GM13977 (cell line): ENCODE results near the gene PACC1.
A peak's percentile ranks its signal among the peaks of the same experiment; 100 is the strongest.
"Not testable (repeated sequence)": the region's sequence is repeated elsewhere in the genome, so short reads cannot be mapped to it uniquely, and the experiment has no call there.

Experiments
- DNase-seq: peaks from one replicate; pipeline ENCODE4 v3.0.0; 2012; ENCODE audit warnings: low spot score
- CTCF ChIP-seq: IDR thresholded peaks from 2 replicates; pipeline ENCODE4 v1.5.1; 2012; ENCODE audit warnings: mild to moderate bottlenecking, control low read depth; ENCODE audit not compliant: insufficient read depth; ENCODE audit errors: extremely low read depth, missing control alignments
- in situ Hi-C: fragments of 300-500 bp; cut with MboI; formaldehyde crosslinking; loops from one replicate; pipeline ENCODE4 v1.12.0; 2022; ENCODE audit warnings: low sequenced_read_pairs, low pct_unique_long_range_greater_than_20kb, mixed read lengths, inconsistent platforms; ENCODE audit not compliant: unreplicated experiment

The PACC1 gene

GRCh38 chr1:212323066-212323465, 91.6 kb downstream of the PACC1 start:
- in situ Hi-C loops: no loop called here
- DNase-seq: no peak
- TF ChIP-seq CTCF: no peak

GRCh38 chr1:212321031-212321430, 93.7 kb downstream of the PACC1 start:
- DNase-seq, in situ Hi-C loops: not testable (repeated sequence)

GRCh38 chr1:212317916-212318315, 96.8 kb downstream of the PACC1 start:
- in situ Hi-C loops: no loop called here
- no peak for TF ChIP-seq CTCF
- DNase-seq: no peak

GRCh38 chr1:212315907-212316306, 98.8 kb downstream of the PACC1 start:
- DNase-seq: no peak
- TF ChIP-seq CTCF: peak; percentile 34
- in situ Hi-C loops: no loop called here

- DNase-seq: no peak
- in situ Hi-C loops: no loop called here
- TF ChIP-seq CTCF: no peak
These were observed 99.5 kb downstream of the PACC1 start for GRCh38 chr1:212315184-212315583.
